Measurements from ENCODE around the gene SORCS2. TPM values are rescaled to one million over a fixed set of nuclear protein-coding genes. Genes with fewer than 3 reads are reported as not detected.

SORCS2 gene
- total and polyA plus RNA-seq, 2 donors (not counting 1 experiment from before 2014, with no cell fraction given), result not detected

GRCh38 chr4:7428261-7429068 is 236.1 kb downstream of the SORCS2 start:
- CTCF ChIA-PET, result no interaction called here

More at GRCh38 chr4:7428261-7429068, 236.1 kb downstream of the SORCS2 start:
- Histone ChIP-seq H3K27ac (ENCODE audit: low read length in 2 of 2) (no peak overlapping the region), H3K27me3 (replicated peaks in 1 of 4; ENCODE audit: control extremely low read depth in 1 of 4, control insufficient read depth in 3 of 4, insufficient read depth in 4 of 4, low read length in 3 of 4) (no peaks in the 10 kb centered on the region), H3K36me3 (replicated peaks in 1 of 2; ENCODE audit: control extremely low read depth in 1 of 2, control insufficient read depth in 1 of 2, extremely low read depth in 1 of 2, insufficient read depth in 2 of 2, low read length in 1 of 2) (no peaks in the 10 kb centered on the region), H4K20me1 (ENCODE audit: control insufficient read depth, insufficient read depth, low read length, poor library complexity, severe bottlenecking) (no peaks in the 10 kb centered on the region), H3K4me3 (ENCODE audit: control extremely low read depth in 1 of 5, extremely low read depth in 1 of 5, insufficient read depth in 1 of 5, low read depth in 2 of 5, low read length in 4 of 5) (no peak overlapping the region), H3K4me1 (ENCODE audit: control insufficient read depth in 2 of 2, insufficient read depth in 2 of 2, low read length in 2 of 2) (no peaks in the 10 kb centered on the region), H3K9me3 (ENCODE audit: control extremely low read depth in 1 of 3, control insufficient read depth in 2 of 3, insufficient read depth in 1 of 3, low read length in 2 of 3) (peaks cover 0 to 4% (median 0%) of the 10 kb centered on the region in 3 donors), H3K79me2 (ENCODE audit: control insufficient read depth, insufficient read depth, low read length) (no peaks in the 10 kb centered on the region), H3K9ac (ENCODE audit: low read length) (no peak overlapping the region), H2AFZ (ENCODE audit: insufficient read depth, low read depth, low read length, poor library complexity, severe bottlenecking) (no peak overlapping the region), H3K4me2 (replicated peaks; ENCODE audit: low read depth, low read length, poor library complexity, severe bottlenecking) (no peak overlapping the region)
- Mint-ChIP-seq H3K27ac (no peak overlapping the region), H3K9me3 (ENCODE audit: insufficient read depth) (no peaks in the 10 kb centered on the region), H3K4me1 (no peaks in the 10 kb centered on the region), H3K27me3 (no peaks in the 10 kb centered on the region), H3K4me3 (no peak overlapping the region)
- DNase-seq (no peak), ATAC-seq (ENCODE audit: low read depth) (no peak)
- TF ChIP-seq EZH2 (IDR thresholded peaks at IDR 0.05; ENCODE audit: borderline replicate concordance, insufficient read depth, low read depth, low read length, poor library complexity, severe bottlenecking), result no peak
- TF ChIP-seq CTCF (IDR thresholded peaks at IDR 0.05), result no peak
- intact Hi-C loops (cut with micrococcal nuclease), result no loop called here
- POLR2A ChIA-PET, result no interaction called here
- WGBS (ENCODE audit: insufficient coverage), result 82% methylated on average over 16 of the region's 16 CpGs
